Measurements from ENCODE around the gene MLPH. TPM values are rescaled to one million over a fixed set of nuclear protein-coding genes. Genes with fewer than 3 reads are reported as not detected.

MLPH gene
- total RNA-seq, 1 donor from 2014 or later = not detected

DNA sequence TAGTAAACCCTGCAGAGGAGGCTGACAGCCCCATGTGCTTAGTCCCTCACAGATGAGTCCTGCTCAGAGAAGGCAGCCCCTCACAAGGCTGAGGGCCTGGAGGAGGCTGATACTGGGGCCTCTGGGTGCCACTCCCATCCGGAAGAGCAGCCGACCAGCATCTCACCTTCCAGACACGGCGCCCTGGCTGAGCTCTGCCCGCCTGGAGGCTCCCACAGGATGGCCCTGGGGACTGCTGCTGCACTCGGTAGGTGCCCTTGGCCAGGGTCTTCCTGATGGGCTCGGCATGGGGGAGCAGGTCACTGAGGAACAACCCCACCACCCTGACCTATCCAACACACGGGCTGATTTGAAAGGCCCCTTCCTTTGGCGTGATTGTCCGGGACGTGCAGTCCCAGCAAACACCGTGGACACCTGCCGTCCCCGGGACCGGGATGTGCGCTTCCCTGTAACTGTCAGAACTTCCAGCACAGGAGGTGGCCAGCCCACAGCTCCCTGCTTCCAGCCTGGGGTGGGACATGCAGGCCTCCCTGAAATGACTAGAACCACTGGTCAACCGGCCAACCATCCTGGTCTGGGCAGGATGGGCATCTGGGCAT, 38.6 kb downstream of the MLPH start:
- TF ChIP-seq, protein P1, sequence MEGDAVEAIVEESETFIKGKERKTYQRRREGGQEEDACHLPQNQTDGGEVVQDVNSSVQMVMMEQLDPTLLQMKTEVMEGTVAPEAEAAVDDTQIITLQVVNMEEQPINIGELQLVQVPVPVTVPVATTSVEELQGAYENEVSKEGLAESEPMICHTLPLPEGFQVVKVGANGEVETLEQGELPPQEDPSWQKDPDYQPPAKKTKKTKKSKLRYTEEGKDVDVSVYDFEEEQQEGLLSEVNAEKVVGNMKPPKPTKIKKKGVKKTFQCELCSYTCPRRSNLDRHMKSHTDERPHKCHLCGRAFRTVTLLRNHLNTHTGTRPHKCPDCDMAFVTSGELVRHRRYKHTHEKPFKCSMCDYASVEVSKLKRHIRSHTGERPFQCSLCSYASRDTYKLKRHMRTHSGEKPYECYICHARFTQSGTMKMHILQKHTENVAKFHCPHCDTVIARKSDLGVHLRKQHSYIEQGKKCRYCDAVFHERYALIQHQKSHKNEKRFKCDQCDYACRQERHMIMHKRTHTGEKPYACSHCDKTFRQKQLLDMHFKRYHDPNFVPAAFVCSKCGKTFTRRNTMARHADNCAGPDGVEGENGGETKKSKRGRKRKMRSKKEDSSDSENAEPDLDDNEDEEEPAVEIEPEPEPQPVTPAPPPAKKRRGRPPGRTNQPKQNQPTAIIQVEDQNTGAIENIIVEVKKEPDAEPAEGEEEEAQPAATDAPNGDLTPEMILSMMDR (conservative IDR thresholded peaks at IDR 0.05) = no peak
- Mint-ChIP-seq H3K36me3 (ENCODE audit: low read depth) (no peaks in the 10 kb centered on the region), H3K27me3 (ENCODE audit: low read depth) (no peaks in the 10 kb centered on the region), H3K4me1 (no peaks in the 10 kb centered on the region), H3K27ac (ENCODE audit: unreplicated experiment) (no peak overlapping the region), H3K9me3 (no peaks in the 10 kb centered on the region), H3K4me3 (no peak overlapping the region)
- no peak for DNase-seq (ENCODE audit: low read depth, low spot score)

DNA sequence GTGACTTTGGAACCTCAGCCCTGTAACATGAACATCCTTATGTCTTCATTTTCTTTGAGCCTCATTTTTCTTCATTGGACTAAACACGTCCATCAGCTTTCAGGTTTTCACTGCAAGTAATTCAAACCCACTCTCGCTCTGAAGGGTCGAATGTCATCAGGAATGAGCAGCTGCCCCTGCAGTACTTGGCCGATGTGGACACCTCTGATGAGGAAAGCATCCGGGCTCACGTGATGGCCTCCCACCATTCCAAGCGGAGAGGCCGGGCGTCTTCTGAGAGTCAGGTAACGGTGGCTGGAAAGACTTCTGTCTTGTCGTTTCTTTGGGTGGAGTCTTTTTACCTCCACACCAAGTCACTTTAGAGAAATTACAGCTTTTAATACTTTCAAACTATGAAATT, 40.2 kb downstream of the MLPH start:
- Mint-ChIP-seq H3K4me3 (no peak overlapping the region), H3K9me3 (no peaks in the 10 kb centered on the region), H3K4me1 (peaks cover 6% of the 10 kb centered on the region), H3K27me3 (ENCODE audit: low read depth) (no peaks in the 10 kb centered on the region), H3K36me3 (ENCODE audit: low read depth) (no peaks in the 10 kb centered on the region), H3K27ac (ENCODE audit: unreplicated experiment) (no peak overlapping the region)
- TF ChIP-seq, protein P1 (conservative IDR thresholded peaks at IDR 0.05) = no peak
- no peak for DNase-seq (ENCODE audit: low read depth, low spot score)

DNA sequence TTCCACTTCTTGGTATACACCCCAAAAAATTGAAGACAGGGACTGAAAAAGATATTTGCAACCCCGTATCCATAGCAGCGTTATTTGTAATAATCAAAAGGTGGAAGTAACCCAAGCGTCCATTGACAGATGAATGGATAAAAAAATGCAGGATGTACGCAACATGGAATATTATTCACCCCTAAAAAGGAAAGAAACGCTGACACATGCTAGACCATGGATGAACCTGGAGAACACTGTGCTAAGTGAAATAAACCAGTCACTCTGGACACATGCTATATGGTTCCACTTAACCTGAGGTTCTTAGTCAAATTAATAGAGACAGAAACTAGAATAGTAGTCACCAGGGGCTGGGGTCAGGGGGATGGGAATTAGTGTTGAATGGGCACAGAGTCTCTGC, 40.7 kb downstream of the MLPH start:
- no peaks in the 10 kb centered on the region for H3K9me3 Mint-ChIP-seq
- no peak overlapping the region for H3K4me3 Mint-ChIP-seq
- no peaks in the 10 kb centered on the region for H3K36me3 Mint-ChIP-seq (ENCODE audit: low read depth)
- TF ChIP-seq, protein P1 (conservative IDR thresholded peaks at IDR 0.05) = no peak
- H3K27ac Mint-ChIP-seq (ENCODE audit: unreplicated experiment) = no peak overlapping the region
- H3K4me1 Mint-ChIP-seq = peaks cover 11% of the 10 kb centered on the region
- H3K27me3 Mint-ChIP-seq (ENCODE audit: low read depth) = no peaks in the 10 kb centered on the region
- DNase-seq (ENCODE audit: low read depth, low spot score) = no peak

DNA sequence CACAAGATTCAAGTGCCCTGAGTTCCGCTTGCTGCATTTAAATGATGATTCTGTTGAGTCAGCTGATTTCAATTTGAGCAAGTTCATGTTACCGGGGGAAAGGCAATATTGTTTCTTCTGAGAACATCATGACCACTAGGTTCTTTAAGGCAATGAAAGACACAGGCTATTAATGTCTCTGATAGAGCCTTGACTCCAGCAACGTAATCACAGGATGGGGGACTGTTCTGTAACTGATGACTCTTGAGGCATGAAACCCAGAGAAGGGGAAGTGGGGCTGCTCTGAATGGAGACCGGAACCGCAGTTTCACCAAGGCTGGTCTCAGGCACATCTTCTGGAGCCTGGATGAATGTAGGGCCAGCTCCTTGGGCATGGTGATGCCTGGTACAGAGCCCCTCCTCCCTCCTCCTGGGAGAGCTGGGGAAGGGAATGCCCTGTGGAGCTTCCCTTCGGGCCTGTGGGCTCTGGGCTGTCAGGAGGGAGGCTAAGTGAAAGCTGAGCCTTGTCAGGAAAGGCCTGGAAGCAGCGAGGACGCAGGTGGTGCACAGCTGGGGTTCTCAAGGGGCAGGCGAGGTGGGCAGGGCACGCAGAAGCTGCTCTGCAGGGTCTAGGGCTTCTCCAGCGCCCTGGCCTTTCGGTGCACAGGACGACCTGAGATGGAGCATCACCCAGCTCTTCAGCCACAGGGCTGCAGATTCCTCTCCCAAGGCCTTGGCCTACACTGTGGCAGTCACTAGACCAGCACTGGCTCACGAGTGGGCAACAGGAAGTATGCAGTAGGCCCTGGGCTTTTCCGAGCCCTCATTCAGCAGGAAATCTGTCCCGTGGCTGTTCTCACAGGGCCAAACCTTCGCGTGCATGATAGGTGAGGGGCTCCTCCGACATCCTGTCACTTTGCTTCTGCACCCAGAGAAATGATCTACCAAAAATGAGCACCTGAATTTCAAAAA, 42.7 kb downstream of the MLPH start:
- Mint-ChIP-seq H3K36me3 (ENCODE audit: low read depth) (no peaks in the 10 kb centered on the region), H3K4me1 (peaks cover 11% of the 10 kb centered on the region), H3K27ac (ENCODE audit: unreplicated experiment) (no peak overlapping the region), H3K4me3 (no peak overlapping the region), H3K9me3 (no peaks in the 10 kb centered on the region), H3K27me3 (ENCODE audit: low read depth) (no peaks in the 10 kb centered on the region)
- DNase-seq (ENCODE audit: low read depth, low spot score) = no peak
- TF ChIP-seq, protein P1 (conservative IDR thresholded peaks at IDR 0.05) = no peak

DNA sequence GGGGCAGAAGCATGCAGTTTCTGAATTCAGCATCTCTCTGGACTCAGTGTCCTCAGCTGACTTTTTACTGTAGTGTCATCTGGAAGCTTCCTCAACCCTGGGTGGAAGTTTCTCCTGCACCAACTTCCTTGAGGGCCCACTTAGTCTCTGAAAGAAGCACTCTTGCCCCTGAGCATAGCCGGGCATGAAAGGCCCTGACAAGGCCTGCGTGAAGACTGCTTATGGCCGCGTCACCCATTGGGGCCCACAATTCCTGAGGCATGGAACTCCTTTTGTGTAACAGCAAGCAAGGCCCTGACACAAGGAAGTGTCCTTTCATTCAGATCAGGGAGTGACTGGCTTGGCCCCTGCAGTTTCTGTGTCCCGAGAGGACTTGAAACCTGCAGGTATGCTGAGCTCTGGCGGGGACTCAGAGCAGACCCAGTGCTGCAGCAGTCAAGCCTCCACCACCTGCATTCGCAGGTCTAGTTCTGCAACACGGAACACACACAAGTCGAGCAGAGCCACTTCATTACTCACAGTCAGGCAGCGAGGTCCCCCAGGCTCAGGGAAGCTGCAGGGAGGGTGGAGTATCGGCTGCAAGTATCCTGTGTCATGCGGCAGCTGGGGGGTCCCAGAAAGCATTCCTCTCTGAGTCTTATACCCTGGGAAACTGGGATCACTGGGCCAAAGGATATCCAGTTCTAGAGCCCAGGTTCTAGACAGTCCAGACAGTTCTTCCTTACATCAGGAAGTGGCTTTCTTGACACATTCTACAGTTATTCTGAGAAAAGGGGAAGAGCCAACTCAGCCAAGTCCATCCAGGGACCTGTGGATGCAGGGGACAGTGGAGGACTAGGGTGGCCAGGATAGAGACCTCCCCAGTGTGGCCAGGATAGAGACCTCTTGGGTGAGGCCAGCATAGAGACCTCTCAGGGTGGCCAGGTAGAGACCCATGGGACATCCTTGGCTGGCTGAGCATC, 43.7 kb downstream of the MLPH start:
- no peak overlapping the region for H3K4me3 Mint-ChIP-seq
- H3K27me3 Mint-ChIP-seq (ENCODE audit: low read depth) = no peaks in the 10 kb centered on the region
- peaks cover 11% of the 10 kb centered on the region for H3K4me1 Mint-ChIP-seq
- DNase-seq (ENCODE audit: low read depth, low spot score) = no peak
- H3K27ac Mint-ChIP-seq (ENCODE audit: unreplicated experiment) = no peak overlapping the region
- H3K36me3 Mint-ChIP-seq (ENCODE audit: low read depth) = no peaks in the 10 kb centered on the region
- no peaks in the 10 kb centered on the region for H3K9me3 Mint-ChIP-seq
- TF ChIP-seq, protein P1 (conservative IDR thresholded peaks at IDR 0.05) = no peak
